Liver (tissue), 3 donors: Measurements from ENCODE around the gene ANKRD2.

Experiments used
- CTCF ChIP-seq: fragments of 150-350 bp; IDR thresholded peaks from 2 replicates; pipeline ENCODE4 v1.5.1; 2017; ENCODE audit warnings: improper control_type of control experiment, low read depth, low read length; ENCODE audit not compliant: missing input control
- EGR1 ChIP-seq, 2 donors: IDR thresholded peaks; 2 replicates each; pipeline ENCODE4 v1.6.1; 2016 to 2018; ENCODE audit warnings: antibody characterized with exemption in 2 of 2, low read depth in 2 of 2
- FOXA2 ChIP-seq: IDR thresholded peaks from 2 replicates; pipeline ENCODE4 v1.6.1; 2016; ENCODE audit warnings: antibody characterized with exemption
- GABPA ChIP-seq, 2 donors: IDR thresholded peaks in 1 of 2; conservative IDR thresholded peaks in 1 of 2; 2 replicates each; pipeline ENCODE4 v1.6.1; 2016; ENCODE audit warnings: antibody characterized with exemption in 2 of 2, mild to moderate bottlenecking in 1 of 2, moderate library complexity in 1 of 2
- JUND ChIP-seq, 2 donors: IDR thresholded peaks; 2 replicates each; pipeline ENCODE4 v1.6.1; 2016; ENCODE audit warnings: antibody characterized with exemption in 2 of 2
- MAX ChIP-seq: IDR thresholded peaks from 2 replicates; pipeline ENCODE4 v1.6.1; 2016; ENCODE audit warnings: antibody characterized with exemption
- RAD21 ChIP-seq, 2 donors: IDR thresholded peaks; 2 replicates each; pipeline ENCODE4 v1.6.1; 2016; ENCODE audit warnings: antibody characterized with exemption in 2 of 2, mild to moderate bottlenecking in 2 of 2
- TAF1 ChIP-seq: conservative IDR thresholded peaks from 2 replicates; pipeline ENCODE4 v1.6.1; 2016; ENCODE audit warnings: antibody characterized with exemption, mild to moderate bottlenecking
- ZBTB33 ChIP-seq: IDR thresholded peaks from 2 replicates; pipeline ENCODE4 v1.6.1; 2016; ENCODE audit warnings: antibody characterized with exemption
- donor health status: healthy.
- donor health status: healthy.

GRCh38 chr10:97571622-97572021 is 957 bp upstream of the ANKRD2 start:
- no peak for TF ChIP-seq RAD21 (IDR thresholded peaks at IDR 0.05)
- TF ChIP-seq TAF1: no peak
- TF ChIP-seq CTCF: no peak
- TF ChIP-seq GABPA (IDR thresholded peaks at IDR 0.05 in 1 of 2, conservative IDR thresholded peaks at IDR 0.05 in 1 of 2): no peak
- no peak for TF ChIP-seq JUND (IDR thresholded peaks at IDR 0.05)
- no peak for TF ChIP-seq FOXA2
- TF ChIP-seq EGR1 (IDR thresholded peaks at IDR 0.05; ENCODE audit: low read depth in 2 of 2): no peak
- TF ChIP-seq MAX: no peak
- no peak for TF ChIP-seq ZBTB33
